Panc1 (cell line): ENCODE data around the gene THEM5.

Experiments used
- POLR2AphosphoS5 ChIP-seq: IDR thresholded peaks from 2 replicates; pipeline ENCODE4 v1.6.1; 2012; ENCODE audit warnings: mild to moderate bottlenecking, low read depth, low read length, moderate library complexity
- SIN3A ChIP-seq: IDR thresholded peaks from 2 replicates; pipeline ENCODE4 v1.6.1; 2012; ENCODE audit warnings: low read depth, mild to moderate bottlenecking, low read length, moderate library complexity, borderline replicate concordance; ENCODE audit not compliant: insufficient read depth
- TF ChIP-seq, protein P1 (sequence below): fragments of 450-650 bp; IDR thresholded peaks from 2 replicates; pipeline ENCODE4 v1.5.1; 2017; ENCODE audit warnings: mild to moderate bottlenecking
- TF ChIP-seq, protein P2 (sequence below), 2 experiments: IDR thresholded peaks; 2 replicates each; pipeline ENCODE4 v1.6.1; 2011 to 2012; ENCODE audit warnings: low read depth in 2 of 2, control low read depth in 1 of 2, low read length in 1 of 2, mild to moderate bottlenecking in 1 of 2, moderate library complexity in 1 of 2; ENCODE audit not compliant: insufficient read depth in 1 of 2

DNA sequence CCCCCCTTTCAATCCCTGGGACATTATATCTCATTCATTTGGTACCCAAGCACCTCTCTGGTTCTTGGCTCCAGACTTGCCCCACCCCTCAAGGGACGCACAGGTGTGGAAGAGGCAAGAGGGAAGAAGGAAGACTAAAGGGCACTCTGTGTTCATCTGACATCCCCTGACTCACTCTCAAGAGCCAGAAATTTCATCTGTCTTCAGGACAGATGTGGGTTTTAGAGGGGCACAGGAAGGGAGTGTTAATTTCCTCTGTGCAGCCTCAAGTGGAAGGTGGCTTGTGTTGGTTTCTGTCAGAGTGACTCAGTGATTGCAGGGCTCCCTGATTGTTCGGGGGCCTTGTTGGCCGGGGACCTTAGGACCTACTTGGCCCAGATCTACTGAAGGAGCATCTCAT, 16.3 kb downstream of the THEM5 start:
- TF ChIP-seq, protein P1, sequence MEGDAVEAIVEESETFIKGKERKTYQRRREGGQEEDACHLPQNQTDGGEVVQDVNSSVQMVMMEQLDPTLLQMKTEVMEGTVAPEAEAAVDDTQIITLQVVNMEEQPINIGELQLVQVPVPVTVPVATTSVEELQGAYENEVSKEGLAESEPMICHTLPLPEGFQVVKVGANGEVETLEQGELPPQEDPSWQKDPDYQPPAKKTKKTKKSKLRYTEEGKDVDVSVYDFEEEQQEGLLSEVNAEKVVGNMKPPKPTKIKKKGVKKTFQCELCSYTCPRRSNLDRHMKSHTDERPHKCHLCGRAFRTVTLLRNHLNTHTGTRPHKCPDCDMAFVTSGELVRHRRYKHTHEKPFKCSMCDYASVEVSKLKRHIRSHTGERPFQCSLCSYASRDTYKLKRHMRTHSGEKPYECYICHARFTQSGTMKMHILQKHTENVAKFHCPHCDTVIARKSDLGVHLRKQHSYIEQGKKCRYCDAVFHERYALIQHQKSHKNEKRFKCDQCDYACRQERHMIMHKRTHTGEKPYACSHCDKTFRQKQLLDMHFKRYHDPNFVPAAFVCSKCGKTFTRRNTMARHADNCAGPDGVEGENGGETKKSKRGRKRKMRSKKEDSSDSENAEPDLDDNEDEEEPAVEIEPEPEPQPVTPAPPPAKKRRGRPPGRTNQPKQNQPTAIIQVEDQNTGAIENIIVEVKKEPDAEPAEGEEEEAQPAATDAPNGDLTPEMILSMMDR = no peak
- TF ChIP-seq POLR2AphosphoS5 (no peak), SIN3A (no peak)
- TF ChIP-seq, protein P2, sequence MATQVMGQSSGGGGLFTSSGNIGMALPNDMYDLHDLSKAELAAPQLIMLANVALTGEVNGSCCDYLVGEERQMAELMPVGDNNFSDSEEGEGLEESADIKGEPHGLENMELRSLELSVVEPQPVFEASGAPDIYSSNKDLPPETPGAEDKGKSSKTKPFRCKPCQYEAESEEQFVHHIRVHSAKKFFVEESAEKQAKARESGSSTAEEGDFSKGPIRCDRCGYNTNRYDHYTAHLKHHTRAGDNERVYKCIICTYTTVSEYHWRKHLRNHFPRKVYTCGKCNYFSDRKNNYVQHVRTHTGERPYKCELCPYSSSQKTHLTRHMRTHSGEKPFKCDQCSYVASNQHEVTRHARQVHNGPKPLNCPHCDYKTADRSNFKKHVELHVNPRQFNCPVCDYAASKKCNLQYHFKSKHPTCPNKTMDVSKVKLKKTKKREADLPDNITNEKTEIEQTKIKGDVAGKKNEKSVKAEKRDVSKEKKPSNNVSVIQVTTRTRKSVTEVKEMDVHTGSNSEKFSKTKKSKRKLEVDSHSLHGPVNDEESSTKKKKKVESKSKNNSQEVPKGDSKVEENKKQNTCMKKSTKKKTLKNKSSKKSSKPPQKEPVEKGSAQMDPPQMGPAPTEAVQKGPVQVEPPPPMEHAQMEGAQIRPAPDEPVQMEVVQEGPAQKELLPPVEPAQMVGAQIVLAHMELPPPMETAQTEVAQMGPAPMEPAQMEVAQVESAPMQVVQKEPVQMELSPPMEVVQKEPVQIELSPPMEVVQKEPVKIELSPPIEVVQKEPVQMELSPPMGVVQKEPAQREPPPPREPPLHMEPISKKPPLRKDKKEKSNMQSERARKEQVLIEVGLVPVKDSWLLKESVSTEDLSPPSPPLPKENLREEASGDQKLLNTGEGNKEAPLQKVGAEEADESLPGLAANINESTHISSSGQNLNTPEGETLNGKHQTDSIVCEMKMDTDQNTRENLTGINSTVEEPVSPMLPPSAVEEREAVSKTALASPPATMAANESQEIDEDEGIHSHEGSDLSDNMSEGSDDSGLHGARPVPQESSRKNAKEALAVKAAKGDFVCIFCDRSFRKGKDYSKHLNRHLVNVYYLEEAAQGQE (IDR thresholded peaks at IDR 0.05; ENCODE audit: insufficient read depth in 1 of 2, low read depth in 2 of 2, low read length in 1 of 2) = no peak
